HCT116 (cell line): ENCODE results near the gene MEGF8. TPM values are rescaled to one million over a fixed set of nuclear protein-coding genes. Genes with fewer than 3 reads are reported as not detected.

Experiments
- ATAC-seq: fragments of 200-7000 bp; cut with Tn5 transposase; 2 replicates; pipeline ENCODE4 v1.9.1; 2020; ENCODE audit warnings: mild to moderate bottlenecking, moderate library complexity
- BruUV-seq: library from RNA; stranded (reverse); fragments of 400-500 nt; replicated peaks from 2 replicates; lab custom pipeline; 2021; lab: Mats Ljungman, UMichigan
- CTCF ChIA-PET: fragments of 300-600 bp; sonication (Branson Sonifier 250); formaldehyde crosslinking; loops from one replicate; lab custom pipeline; 2021; ENCODE audit warnings: antibody characterized with exemption; lab: Charles Lee
- POLR2A ChIA-PET: fragments of 300-600, 350-600 bp; sonication (Branson Sonifier 250); formaldehyde crosslinking; loops from one replicate; lab custom pipeline; 2021; ENCODE audit warnings: antibody characterized with exemption; lab: Charles Lee
- RAD21 ChIA-PET, 2 experiments: fragments of 300-600 bp; sonication (Branson Sonifier 250); formaldehyde crosslinking; loops; one replicate each; lab custom pipeline; 2023; ENCODE audit warnings: low total read pairs in 2 of 2; ENCODE audit not compliant: uncharacterized antibody in 2 of 2, unreplicated experiment in 2 of 2, low non-redundant PET in 1 of 2; lab: Charles Lee
- DNase-seq: peaks from one replicate; pipeline ENCODE4 v3.0.0-alpha.2; 2010; ENCODE audit warnings: low read depth, low spot score
- H2AFZ ChIP-seq: fragments of 200-600 bp; shearing (Covaris generic), sonication (generic); 2 replicates; pipeline ENCODE4 v1.6.1; 2017; ENCODE audit warnings: low read depth, mixed run types, mixed read lengths, antibody characterized with exemption, low read length; ENCODE audit not compliant: poor library complexity, severe bottlenecking
- H3K27ac ChIP-seq: 2 replicates; pipeline ENCODE4 v1.5.1; 2012; ENCODE audit warnings: low read depth, low read length
- H3K27me3 ChIP-seq: fragments of 200-600 bp; sonication (generic); 2 replicates; pipeline ENCODE4 v1.6.1; 2016; ENCODE audit warnings: mixed run types, low read length, mixed read lengths; ENCODE audit not compliant: insufficient read depth
- H3K36me3 ChIP-seq, 2 experiments: fragments of 200-500 bp in 1 of 2; fragments of 200-600 bp in 1 of 2; sonication (Bioruptor generic) in 1 of 2; sonication (generic) in 1 of 2; 2 replicates each; pipeline versions ENCODE4 v1.5.1 to v1.6.1; 2014 to 2016; ENCODE audit warnings: low read length in 2 of 2, inconsistent platforms in 1 of 2, mixed read lengths in 1 of 2, mixed run types in 1 of 2; ENCODE audit not compliant: insufficient read depth in 2 of 2, control insufficient read depth in 1 of 2
- H3K4me1 ChIP-seq, 2 experiments: fragments of 200-600 bp in 1 of 2; sonication (generic) in 1 of 2; 2 replicates each; pipeline versions ENCODE4 v1.5.1 to v1.6.1; 2012 to 2017; ENCODE audit warnings: low read length in 2 of 2, inconsistent platforms in 1 of 2, mild to moderate bottlenecking in 1 of 2, mixed read lengths in 1 of 2, mixed run types in 1 of 2, moderate library complexity in 1 of 2; ENCODE audit not compliant: insufficient read depth in 2 of 2, control insufficient read depth in 1 of 2
- H3K4me2 ChIP-seq: fragments of 200-600 bp; sonication (generic); 2 replicates; pipeline ENCODE4 v1.6.1; 2017; ENCODE audit warnings: mixed run types, low read length, mixed read lengths
- H3K4me3 ChIP-seq, 2 experiments: fragments of 200-600 bp in 1 of 2; sonication (generic) in 1 of 2; replicated peaks in 1 of 2; 2 replicates each; pipeline ENCODE4 v1.5.1; 2011 to 2016; ENCODE audit warnings: low read length in 2 of 2, control low read depth in 1 of 2, low read depth in 1 of 2, mild to moderate bottlenecking in 1 of 2, mixed read lengths in 1 of 2, mixed run types in 1 of 2
- H3K79me2 ChIP-seq: fragments of 200-600 bp; sonication (generic); 2 replicates; pipeline ENCODE4 v1.6.1; 2017; ENCODE audit warnings: mild to moderate bottlenecking, mixed run types, low read length, moderate library complexity, mixed read lengths; ENCODE audit not compliant: insufficient read depth
- H3K9ac ChIP-seq: fragments of 200-600 bp; sonication (generic); 2 replicates; pipeline ENCODE4 v1.6.1; 2016; ENCODE audit warnings: low read length, mixed read lengths
- H3K9me2 ChIP-seq: fragments of 200-600 bp; sonication (generic), shearing (Covaris generic); 2 replicates; pipeline ENCODE4 v1.6.1; 2017; ENCODE audit warnings: mixed run types, mild to moderate bottlenecking, moderate library complexity; ENCODE audit not compliant: insufficient read depth
- H3K9me3 ChIP-seq, 2 experiments: fragments of 200-500 bp in 1 of 2; fragments of 200-600 bp in 1 of 2; sonication (Bioruptor generic) in 1 of 2; sonication (generic) in 1 of 2; 2 replicates each; pipeline ENCODE4 v1.6.1; 2014 to 2017; ENCODE audit warnings: low read length in 2 of 2, mixed read lengths in 2 of 2, inconsistent platforms in 1 of 2, low read depth in 1 of 2, mild to moderate bottlenecking in 1 of 2, mixed run types in 1 of 2, moderate library complexity in 1 of 2; ENCODE audit not compliant: control insufficient read depth in 1 of 2, insufficient read depth in 1 of 2
- H4K20me1 ChIP-seq: fragments of 200-600 bp; sonication (generic), shearing (Covaris generic); 2 replicates; pipeline ENCODE4 v1.6.1; 2017; ENCODE audit warnings: mixed run types, mild to moderate bottlenecking, moderate library complexity; ENCODE audit not compliant: insufficient read depth
- ATF3 ChIP-seq: IDR thresholded peaks from 2 replicates; pipeline ENCODE4 v1.6.1; 2012
- EZH2phosphoT487 ChIP-seq: fragments of 200-600 bp; IDR thresholded peaks from 2 replicates; pipeline ENCODE4 v1.6.1; 2018; ENCODE audit warnings: antibody characterized with exemption, borderline replicate concordance
- FOSL1 ChIP-seq: IDR thresholded peaks from 2 replicates; pipeline ENCODE4 v1.6.1; 2012; ENCODE audit warnings: low read depth
- JUND ChIP-seq: IDR thresholded peaks from 2 replicates; pipeline ENCODE4 v1.6.1; 2012
- MAX ChIP-seq: IDR thresholded peaks from 2 replicates; pipeline ENCODE4 v1.6.1; 2012
- POLR2AphosphoS5 ChIP-seq: IDR thresholded peaks from 2 replicates; pipeline ENCODE4 v1.6.1; 2011; ENCODE audit warnings: mild to moderate bottlenecking, low read depth, low read length, moderate library complexity
- RAD21 ChIP-seq: IDR thresholded peaks from 2 replicates; pipeline ENCODE4 v1.6.1; 2012; ENCODE audit warnings: low read depth, mild to moderate bottlenecking
- SIN3A ChIP-seq: IDR thresholded peaks from 2 replicates; pipeline ENCODE4 v1.6.1; 2012; ENCODE audit warnings: low read depth
- SP1 ChIP-seq: IDR thresholded peaks from 2 replicates; pipeline ENCODE4 v1.6.1; 2012; ENCODE audit warnings: low read depth
- SRF ChIP-seq: IDR thresholded peaks from 2 replicates; pipeline ENCODE4 v1.6.1; 2012; ENCODE audit warnings: low read depth
- TCF7L2 ChIP-seq: IDR thresholded peaks from 2 replicates; pipeline ENCODE4 v1.7.0; 2011; ENCODE audit warnings: borderline replicate concordance, inconsistent platforms; ENCODE audit not compliant: insufficient read depth, insufficient read length; ENCODE audit errors: extremely low read depth
- ZBTB33 ChIP-seq: IDR thresholded peaks from 2 replicates; pipeline ENCODE4 v1.6.1; 2011; ENCODE audit warnings: mild to moderate bottlenecking, low read length, moderate library complexity; ENCODE audit not compliant: insufficient replicate concordance; ENCODE audit errors: extremely low read depth
- ZNF274 ChIP-seq: fragments of 200-500 bp; sonication (Bioruptor generic); IDR thresholded peaks from 2 replicates; pipeline ENCODE4 v1.6.1; 2014; ENCODE audit warnings: mild to moderate bottlenecking, low read depth, low read length, inconsistent platforms
- intact Hi-C: fragments of 100-400 bp; cut with micrococcal nuclease; formaldehyde crosslinking; loops from 2 replicates; pipeline ENCODE4 v1.10.0; 2022
- total RNA-seq: library from RNA; stranded (reverse); gene quantifications from one replicate; pipeline ENCODE4 v1.2.1, GENCODE V29; 2021; ENCODE audit not compliant: unreplicated experiment

The MEGF8 gene
- total RNA-seq, 1 experiment from 2014 or later = 24.0 TPM

- H3K27ac ChIP-seq = no peak overlapping the region
- H3K4me3 ChIP-seq = no peak overlapping the region
- intact Hi-C loops = no loop called here
- CTCF ChIA-PET = no interaction called here
- no peak overlapping the region for H3K9ac ChIP-seq
- RAD21 ChIA-PET = no interaction called here
- DNase-seq (no peak), ATAC-seq (no peak)
- BruUV-seq = no TSS peak
- H3K27me3 ChIP-seq = no peaks in the 10 kb centered on the region
- H3K9me3 ChIP-seq = no peaks in the 10 kb centered on the region
- H3K4me1 ChIP-seq = peaks cover 14 to 21% of the 10 kb centered on the region in 2 experiments
- H3K36me3 ChIP-seq = no peaks in the 10 kb centered on the region; a peak in 2 of 4 replicates
- no peaks in the 10 kb centered on the region for H4K20me1 ChIP-seq
- H3K9me2 ChIP-seq = no peaks in the 10 kb centered on the region
- no peak overlapping the region for H2AFZ ChIP-seq
- POLR2A ChIA-PET = no interaction called here
- no peak overlapping the region for H3K4me2 ChIP-seq
- no peak for TF ChIP-seq JUND
- no peak for TF ChIP-seq FOSL1
- TF ChIP-seq TCF7L2 = no peak
- TF ChIP-seq RAD21 = no peak
- H3K79me2 ChIP-seq = peaks cover 3% of the 10 kb centered on the region; the same call in 1 of the 2 replicates
Measured at GRCh38 chr19:42407816-42408175, 82.4 kb downstream of the MEGF8 start.

- no peak overlapping the region for H3K4me2 ChIP-seq
- H4K20me1 ChIP-seq = no peaks in the 10 kb centered on the region
- H3K9me2 ChIP-seq = no peaks in the 10 kb centered on the region
- H3K9me3 ChIP-seq = no peaks in the 10 kb centered on the region
- DNase-seq (no peak), ATAC-seq (0 out of 2 replicates have a peak, but pooled peaks have one; percentile 12)
- ChIA-PET RAD21 (no interaction called here), POLR2A (no interaction called here), CTCF (interaction anchor here (1.3 to 1.4 kb wide), 2 partner anchors 11 to 13 kb away, joined by 3 read pairs; no protein-coding TSS in a partner anchor)
- no peaks in the 10 kb centered on the region for H3K27me3 ChIP-seq
- H3K36me3 ChIP-seq = no peaks in the 10 kb centered on the region; a peak in 1 of 4 replicates
- H3K4me3 ChIP-seq = no peak overlapping the region
- H3K27ac ChIP-seq = no peak overlapping the region
- BruUV-seq = no TSS peak
- TF ChIP-seq EZH2phosphoT487 (no peak), ATF3 (no peak), FOSL1 (no peak), ZBTB33 (no peak), SRF (no peak), SP1 (no peak), ZNF274 (no peak), SIN3A (no peak), MAX (no peak), POLR2AphosphoS5 (no peak)
- H2AFZ ChIP-seq = no peak overlapping the region
- H3K9ac ChIP-seq = no peak overlapping the region
- H3K4me1 ChIP-seq = peaks cover 14 to 21% of the 10 kb centered on the region in 2 experiments
- H3K79me2 ChIP-seq = peaks cover 2% of the 10 kb centered on the region; the same call in 1 of the 2 replicates
- intact Hi-C loops = no loop called here
Measured at GRCh38 chr19:42409477-42409876, 84.0 kb downstream of the MEGF8 start.
